ENCODE measurements around the gene CHI3L2.

The CHI3L2 gene

GRCh38 chr1:111227434-111227833, at the start of gene CHI3L2:
Gene CHI3L2, plus strand, starts transcription at chr1:111227713. Its CDS starts 17 bp downstream, at chr1:111227730.
- DNase-seq: no peak

GRCh38 chr1:111179968-111180533, 47.5 kb upstream of the CHI3L2 start:
- no peak for DNase-seq

- no peak for DNase-seq
Observed at GRCh38 chr1:111182052-111182451, 45.5 kb upstream of the CHI3L2 start.

GRCh38 chr1:111183308-111184069, 44.0 kb upstream of the CHI3L2 start:
- no peak for DNase-seq

GRCh38 chr1:111184663-111185062, 42.9 kb upstream of the CHI3L2 start:
- DNase-seq: no peak

- DNase-seq: no peak
Observed at GRCh38 chr1:111190931-111191451, 36.5 kb upstream of the CHI3L2 start.

GRCh38 chr1:111191496-111191895, 36.0 kb upstream of the CHI3L2 start:
- no peak for DNase-seq

- no peak for DNase-seq
Observed at GRCh38 chr1:111192074-111192473, 35.4 kb upstream of the CHI3L2 start.

GRCh38 chr1:111192658-111193519, 34.6 kb upstream of the CHI3L2 start:
- DNase-seq: no peak

GRCh38 chr1:111193712-111194480, 33.6 kb upstream of the CHI3L2 start:
- no peak for DNase-seq

GRCh38 chr1:111195002-111195684, 32.4 kb upstream of the CHI3L2 start:
- DNase-seq: no peak

GRCh38 chr1:111196213-111196612, 31.3 kb upstream of the CHI3L2 start:
- no peak for DNase-seq

- DNase-seq: peak; percentile 76
Observed at GRCh38 chr1:111197598-111198284, 29.8 kb upstream of the CHI3L2 start.

GRCh38 chr1:111198836-111199235, 28.7 kb upstream of the CHI3L2 start:
- DNase-seq: no peak

- peak; percentile 55 for DNase-seq
Observed at GRCh38 chr1:111199329-111199728, 28.2 kb upstream of the CHI3L2 start.

GRCh38 chr1:111199881-111200801, 27.4 kb upstream of the CHI3L2 start, which contains the start of gene DENND2D:
Gene DENND2D, minus strand, starts transcription at chr1:111200646. Its CDS starts 187 bp downstream, at chr1:111200459.
- peak; percentile 87 for DNase-seq

GRCh38 chr1:111200802-111201161, 26.7 kb upstream of the CHI3L2 start:
- DNase-seq: no peak

GRCh38 chr1:111201275-111202090, 26.0 kb upstream of the CHI3L2 start:
- no peak for DNase-seq

GRCh38 chr1:111202366-111202706, 25.2 kb upstream of the CHI3L2 start:
- DNase-seq: no peak
